Skeletal muscle cell (primary cell): ENCODE data around the gene VASN.

Experiments used
- DNase-seq: peaks from one replicate; pipeline ENCODE4 v3.0.0-alpha.2; 2010; ENCODE audit warnings: low read depth
- H3K4me3 ChIP-seq: 2 replicates; pipeline ENCODE4 v1.5.1; 2011; ENCODE audit warnings: low read depth, mild to moderate bottlenecking, control low read depth, low read length, moderate library complexity

VASN gene

DNA sequence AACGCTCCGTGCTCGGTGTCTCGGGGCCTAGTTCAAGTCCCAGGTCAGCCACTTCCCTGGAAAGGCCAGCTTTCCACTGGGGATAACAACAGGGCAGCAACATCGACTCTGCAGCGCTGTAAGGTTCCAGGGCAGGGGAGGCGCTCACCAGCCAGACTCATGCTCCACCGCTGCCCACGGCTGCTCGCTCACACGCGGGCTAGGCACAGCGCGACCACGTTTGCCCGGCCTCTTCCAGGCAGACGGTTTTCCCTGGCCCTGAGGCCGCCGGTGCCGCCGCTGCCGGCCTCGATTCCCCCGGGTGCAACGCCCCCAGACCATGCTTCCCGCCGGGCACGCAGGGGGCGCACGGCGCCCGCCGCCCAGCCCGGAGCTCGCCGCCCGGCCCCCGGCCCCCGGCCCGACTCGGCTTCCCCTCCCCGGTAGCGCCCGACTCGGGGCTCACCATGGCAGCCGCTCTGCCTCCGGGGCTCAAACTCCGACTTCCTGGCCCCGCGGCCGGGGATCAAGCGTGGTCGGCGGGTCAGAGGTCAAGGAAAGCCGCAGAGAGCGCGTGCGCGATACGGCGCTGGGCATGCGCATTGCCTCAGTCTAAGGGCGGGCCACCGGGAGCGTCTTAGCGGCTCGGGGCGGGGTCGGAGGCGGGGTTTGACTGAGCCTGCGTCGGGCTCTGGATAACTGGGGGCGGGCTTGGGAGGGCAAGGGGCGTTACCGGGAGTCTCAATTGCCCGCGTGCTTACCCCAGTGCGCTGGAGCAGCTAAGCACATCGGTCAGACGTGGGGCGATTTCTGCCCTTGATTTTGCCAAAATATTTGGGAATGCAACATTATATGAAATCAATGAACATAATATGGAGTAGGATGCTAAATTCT lies 20.6 kb upstream of the VASN start, which contains the start of gene PAM16:
Gene PAM16, minus strand, starts transcription at position 535 of the 873 bp plus-strand sequence. Its CDS starts 87 bp downstream, at position 448.
- DNase-seq: peak; percentile 80
- H3K4me3 ChIP-seq: peak within 1 kb of the TSS; percentile 76

DNA sequence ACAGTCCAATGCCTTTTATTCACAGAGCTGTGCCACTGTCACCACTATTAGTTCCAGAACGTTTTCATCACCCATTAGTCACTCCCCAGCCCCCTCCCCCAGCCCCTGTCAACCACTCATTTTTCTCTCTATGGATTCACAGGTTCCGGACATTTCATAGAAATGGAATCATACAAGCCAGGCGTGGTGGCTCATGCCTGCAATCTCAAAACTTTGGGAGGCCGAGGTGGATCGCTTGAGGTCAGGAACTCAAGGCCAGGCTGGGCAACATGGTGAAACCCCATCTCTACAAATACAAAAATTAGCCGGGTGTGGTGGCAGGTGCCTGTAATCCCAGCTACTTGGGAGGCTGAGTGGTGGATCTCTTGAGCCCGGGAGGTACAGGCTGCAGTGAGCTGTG lies 19.8 kb upstream of the VASN start:
- no peak overlapping the region for H3K4me3 ChIP-seq
- DNase-seq: no peak

DNA sequence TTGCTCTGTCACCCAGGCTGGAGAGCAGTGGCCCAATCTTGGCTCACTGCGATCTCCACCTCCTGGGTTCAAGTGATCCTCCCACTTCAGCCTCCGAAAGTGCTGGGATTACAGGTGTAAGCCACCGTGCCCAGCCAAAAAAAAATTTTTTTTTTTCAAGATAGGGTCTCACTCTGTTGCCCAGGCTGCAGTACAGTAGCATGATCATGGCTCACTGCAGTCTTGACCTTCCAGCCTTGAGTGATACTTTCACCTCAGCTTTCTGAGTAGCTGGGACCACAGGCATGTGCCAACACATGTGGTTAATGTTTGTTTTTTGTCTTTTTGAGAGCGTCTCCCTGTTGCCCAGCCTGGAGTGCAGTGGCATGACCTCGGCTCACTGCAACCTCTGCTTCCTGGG lies 18.8 kb upstream of the VASN start:
- no peak for DNase-seq
- no peak overlapping the region for H3K4me3 ChIP-seq

DNA sequence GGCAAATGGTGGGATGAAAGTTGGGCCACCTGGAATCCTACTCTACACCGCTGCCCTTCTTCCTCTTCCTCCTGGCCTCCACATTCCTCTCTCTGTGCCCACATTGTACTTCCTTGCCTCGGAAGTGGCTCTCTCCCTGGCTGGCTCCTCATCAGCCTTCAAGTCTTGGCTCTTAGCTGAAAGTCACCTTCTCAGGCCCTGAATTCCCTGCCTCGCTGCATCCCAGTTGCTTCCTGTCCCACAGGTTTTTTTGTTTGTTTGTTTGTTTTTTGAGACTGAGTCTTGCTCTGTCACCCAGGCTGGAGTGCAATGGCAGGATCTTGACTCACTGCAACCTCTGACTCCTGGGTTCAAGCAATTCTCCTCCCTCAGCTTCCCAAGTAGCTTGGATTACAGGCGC lies 18.0 kb upstream of the VASN start:
- H3K4me3 ChIP-seq: no peak overlapping the region
- no peak for DNase-seq

DNA sequence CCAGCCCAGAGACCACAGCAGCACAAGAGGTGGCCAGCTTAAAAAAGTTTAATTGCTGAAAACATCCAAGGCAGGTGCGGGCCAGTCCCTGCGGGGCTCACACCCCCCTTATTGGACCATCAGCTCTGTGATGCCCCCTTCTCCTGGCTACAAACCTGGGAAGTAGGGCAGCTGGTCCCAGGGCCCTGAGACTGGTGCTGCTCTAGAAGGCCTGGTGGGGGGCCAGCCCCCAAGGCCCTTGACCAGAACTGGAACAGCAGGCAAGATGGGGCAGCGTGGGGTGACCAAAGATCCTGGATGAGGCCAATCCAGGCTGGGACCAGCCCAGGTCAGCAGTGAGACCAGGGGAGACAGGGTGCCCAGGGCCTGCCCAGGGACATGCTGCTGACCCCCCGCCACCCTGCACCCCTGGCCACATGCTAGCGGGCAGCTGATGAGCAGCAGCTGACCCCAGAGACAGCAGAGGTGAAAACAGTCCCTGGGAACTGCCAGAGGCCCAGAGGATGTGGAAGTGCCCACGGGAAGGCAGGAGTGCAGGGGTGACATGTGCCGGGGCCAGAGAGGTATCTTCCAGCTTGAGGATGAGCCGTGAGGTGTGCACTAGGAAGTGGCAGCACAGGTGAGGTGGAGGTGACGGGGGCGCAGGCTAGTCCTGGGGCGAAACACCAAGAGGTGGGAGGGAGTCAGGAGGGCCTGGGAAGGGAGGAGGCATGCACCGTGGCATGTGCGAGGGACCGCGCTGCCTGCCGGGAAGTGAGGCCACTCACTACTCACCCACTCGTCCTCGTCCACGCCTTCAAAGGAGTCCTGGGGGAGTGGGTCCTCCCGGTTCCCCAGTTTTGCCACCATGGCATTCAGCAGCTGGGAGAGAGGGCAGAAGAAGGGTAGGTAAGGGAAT lies 16.9 kb upstream of the VASN start:
- DNase-seq: no peak
- H3K4me3 ChIP-seq: no peak overlapping the region

DNA sequence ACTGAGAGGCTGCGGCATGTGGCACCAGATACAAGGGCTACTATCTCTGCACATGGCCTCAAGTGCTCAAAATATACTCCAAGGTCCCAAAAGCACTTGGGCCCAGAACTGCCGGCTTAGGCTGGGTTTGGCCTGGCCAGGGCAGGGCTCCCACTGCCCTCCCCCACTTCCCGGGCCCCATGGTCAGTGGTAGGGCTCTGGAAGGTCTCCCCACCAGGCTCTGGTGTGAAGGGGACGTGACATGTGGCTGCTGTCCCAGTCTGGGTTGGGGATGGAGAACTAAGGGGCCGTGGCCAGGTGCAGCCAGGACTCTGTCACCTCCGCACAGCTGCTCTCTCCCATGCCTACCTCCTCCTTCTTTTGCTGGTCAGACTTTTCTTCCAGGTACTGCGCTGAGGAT lies 14.8 kb upstream of the VASN start:
- DNase-seq: no peak
- H3K4me3 ChIP-seq: no peak overlapping the region

DNA sequence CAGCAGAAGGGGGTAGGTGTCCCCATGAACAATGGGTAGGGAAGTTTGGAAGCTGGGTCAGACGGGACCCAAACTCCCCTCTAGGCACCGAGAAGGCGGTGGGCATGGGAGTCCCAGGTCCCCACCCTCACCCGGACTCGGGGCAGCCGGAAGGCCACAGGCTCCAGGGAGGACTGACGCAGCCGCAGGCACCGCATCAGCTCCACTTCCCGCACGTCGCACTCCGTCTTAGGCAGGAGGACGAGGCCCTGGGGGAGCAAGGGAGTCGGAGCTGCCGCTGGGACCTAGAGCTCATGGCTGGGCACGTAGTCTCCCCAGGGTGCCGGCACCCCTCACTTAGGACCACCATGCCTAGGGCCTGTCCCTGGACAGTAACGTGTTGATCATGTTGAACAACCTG lies 13.4 kb upstream of the VASN start:
- H3K4me3 ChIP-seq: no peak overlapping the region
- no peak for DNase-seq

DNA sequence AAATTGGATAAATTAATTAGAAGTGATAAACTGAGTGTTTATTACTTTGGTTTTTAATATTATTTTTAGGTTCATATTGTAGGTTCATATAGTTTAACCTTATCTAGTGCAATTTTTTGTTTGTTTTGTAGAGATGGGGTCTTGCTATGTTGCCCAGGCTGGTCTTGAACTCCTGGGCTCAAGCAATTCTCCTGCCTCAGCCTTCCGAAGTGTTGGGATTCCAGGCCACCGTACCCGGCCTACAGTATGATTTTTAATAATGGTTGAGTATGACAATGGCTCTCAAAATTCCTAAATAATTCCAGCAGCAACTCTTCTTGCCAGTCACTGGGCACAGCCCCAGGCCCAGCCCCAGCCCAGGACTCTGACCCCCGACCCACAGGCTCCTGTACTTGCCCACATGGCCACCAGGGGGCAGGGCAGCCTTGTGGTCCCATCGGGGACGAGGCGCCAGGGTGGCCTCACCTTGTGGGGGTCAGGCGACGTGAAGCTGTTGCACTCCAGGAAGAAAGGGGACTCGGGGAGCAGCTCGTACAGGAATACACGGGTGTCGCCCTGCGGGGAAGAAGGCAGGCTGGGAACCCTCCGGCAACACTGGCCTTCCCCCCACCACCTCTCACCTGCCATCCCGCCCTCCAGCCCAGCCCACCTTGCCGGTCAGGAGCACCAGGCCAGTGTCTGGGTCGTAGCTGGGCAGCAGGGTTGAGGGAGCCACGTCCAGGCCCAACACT lies 12.7 kb upstream of the VASN start:
- DNase-seq: no peak
- H3K4me3 ChIP-seq: no peak overlapping the region

DNA sequence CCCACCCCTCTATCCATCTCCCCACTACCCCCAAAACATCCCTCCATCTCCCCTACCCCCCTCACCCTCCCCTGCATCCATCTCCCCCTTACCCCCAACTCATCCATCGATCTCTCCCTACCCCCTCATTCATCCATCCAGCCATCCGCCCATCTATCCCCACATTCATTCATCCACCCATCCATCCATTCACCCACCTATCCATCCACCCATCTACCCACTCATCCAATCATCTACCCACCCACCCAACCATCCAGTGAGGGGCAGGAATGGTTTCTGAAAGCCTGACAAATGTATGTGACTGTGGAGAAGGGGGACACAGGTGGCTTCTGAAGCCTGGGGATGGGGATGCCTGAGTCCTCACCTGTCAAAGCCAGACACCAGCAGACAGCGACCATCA lies 11.7 kb upstream of the VASN start:
- H3K4me3 ChIP-seq: no peak overlapping the region

DNA sequence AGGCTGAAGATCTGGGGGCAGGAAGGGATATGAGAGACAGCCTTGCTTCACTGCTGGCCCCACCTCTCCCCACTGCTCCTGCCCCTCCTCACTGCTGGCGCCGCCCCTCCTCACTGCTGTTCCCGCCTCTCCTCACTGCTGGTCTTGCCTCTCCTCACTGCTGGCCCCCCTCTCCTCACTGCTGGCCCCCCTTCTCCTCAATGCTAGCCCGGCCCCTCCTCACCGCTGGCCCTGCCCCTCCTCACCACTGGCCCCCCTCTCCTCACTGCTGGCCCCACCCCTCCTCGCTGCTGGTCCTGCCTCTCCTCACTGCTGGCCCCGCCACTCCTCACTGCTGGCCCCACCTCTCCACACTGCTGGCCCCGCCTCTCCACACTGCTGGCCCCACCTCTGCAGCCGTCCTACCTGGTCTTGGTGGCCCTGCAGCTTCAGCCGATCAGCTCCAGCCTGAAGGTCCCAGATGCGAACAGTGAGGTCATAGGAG lies 11.1 kb upstream of the VASN start:
- H3K4me3 ChIP-seq: no peak overlapping the region
- no peak for DNase-seq

More for the DNA sequence above, 11.7 kb upstream of the VASN start:
- no peak for DNase-seq

DNA sequence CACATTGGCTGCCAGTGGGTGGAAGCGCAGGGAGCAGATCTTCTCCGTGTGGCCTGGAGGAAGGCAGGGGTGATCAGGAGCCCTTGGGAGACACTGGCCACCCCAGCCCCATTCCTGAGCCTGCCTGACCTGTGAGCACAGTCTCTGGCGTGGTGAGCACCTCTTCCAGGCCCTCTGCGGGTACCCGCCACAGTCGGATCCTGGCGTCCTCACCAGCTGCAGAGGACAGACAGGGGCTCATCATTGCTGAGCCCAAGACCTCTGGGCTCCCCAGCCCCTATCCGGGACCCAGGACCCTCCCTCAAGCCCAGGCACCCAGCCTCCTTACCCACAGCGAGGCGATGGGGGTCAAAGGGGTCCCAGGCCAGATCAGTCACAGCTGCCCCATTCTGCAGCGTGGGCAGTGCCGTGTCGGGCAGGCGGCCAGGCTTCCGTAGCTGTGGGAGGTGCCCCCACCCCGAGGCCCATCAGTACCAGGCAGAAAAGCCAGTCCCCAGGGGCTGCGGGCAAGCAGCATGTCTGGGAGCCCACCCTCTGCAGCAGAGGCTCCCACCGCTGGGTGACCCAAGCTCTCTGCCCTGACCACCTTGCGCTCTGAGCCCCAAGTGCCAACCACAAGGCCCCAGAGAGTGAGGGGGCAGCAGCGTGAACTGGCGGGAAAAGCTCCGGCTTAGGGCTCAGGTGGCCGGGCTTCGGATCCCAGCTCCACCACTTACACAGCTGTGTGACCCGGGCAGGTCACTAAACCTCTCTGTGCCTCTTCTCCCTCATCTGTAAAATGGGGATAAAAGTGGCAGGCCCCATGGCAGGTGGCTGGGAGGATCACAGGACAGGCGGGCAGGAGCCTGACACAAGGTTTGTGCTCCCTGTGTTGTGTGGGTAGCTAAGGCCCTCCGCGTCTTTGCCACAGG lies 10.4 kb upstream of the VASN start:
- no peak for DNase-seq
- H3K4me3 ChIP-seq: no peak overlapping the region

DNA sequence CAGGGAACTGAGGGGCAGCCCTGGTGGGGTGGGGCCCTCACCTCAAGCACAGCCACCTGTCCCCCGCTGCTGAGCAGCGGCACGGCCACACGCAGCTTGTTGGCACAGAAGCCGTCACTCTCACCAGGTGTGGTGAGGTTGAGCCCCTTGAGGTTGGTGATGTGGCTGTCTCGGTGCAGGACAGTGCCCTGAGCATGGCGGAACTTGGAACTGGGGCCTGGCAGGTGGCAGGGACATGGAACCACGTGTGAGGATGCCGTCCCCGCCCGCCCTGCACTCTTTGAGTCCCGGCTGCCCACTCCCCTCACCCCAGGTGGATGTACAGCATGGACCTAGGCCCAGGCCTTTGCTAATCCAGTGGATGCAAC lies 9.7 kb upstream of the VASN start:
- H3K4me3 ChIP-seq: no peak overlapping the region
- no peak for DNase-seq

DNA sequence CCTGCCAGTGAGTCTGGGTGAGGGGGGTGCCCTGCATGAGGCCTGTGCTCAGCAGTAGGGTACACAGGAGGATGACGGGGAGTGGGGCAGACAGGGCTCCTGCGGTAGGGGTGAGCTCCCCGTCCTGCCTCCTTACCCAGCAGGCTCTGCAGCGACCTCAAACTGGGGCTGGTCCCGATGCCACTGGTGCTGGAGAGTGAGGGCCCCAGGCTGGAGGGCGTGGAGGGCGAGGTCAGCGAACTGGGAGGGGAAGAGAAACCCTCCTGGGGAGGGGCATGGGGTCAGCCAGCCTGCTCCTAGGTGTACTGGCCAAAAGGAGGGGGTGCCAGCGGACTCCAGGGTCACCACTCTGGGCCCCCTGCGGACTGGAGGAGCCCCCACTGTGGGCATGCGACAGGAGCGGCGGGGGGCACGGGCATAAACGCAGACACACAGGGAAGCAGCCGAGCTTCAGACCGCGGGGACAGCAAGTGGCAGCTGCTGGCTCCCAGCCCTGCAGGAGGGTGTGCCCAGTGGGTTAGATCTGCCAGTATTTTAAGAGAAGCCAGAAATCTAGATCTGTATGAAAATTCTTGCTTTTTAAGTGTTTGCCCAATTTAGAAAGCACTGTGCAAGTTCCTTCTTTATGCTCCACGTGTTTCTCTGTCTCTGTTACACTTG lies 9.0 kb upstream of the VASN start:
- no peak for DNase-seq
- H3K4me3 ChIP-seq: no peak overlapping the region

DNA sequence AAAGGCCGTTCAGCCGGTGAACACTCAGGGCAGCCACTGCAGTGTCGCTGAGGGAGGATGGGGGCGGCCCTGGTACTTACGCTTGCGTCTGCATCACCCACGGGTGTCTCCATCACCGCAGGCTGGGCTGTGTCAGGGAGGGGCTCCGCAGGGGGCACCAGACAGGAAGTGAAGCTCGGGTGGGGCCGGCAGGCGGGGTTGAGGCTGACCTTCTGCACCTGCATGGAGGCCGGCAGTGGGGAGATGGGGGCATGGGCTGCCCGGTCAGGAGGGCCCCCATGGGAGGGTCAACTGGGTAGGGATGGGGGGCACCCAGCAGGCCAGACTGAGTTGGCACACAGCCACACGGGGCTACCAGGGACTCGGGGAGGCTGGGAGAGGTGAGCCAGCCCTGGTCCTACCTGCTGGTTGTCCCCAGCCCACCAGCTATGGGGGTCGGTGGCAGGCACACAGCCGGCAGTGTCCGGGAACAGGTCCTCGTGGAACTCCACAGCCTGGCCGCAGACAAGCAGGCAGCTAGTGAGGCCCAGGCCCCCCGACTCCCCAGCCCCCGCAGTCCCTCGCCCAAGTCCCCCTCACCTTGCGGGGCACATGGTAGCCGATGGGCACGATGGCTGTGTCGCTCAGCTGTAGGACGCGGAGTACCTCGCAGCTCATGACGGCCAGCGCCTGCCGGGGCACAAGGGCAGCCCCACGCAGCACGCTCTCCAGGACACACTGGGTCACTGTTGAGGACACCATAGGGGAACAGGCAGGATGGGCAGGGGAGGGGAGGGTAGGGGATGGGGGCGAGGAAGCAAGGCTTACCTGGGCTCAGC lies 7.2 kb upstream of the VASN start:
- no peak overlapping the region for H3K4me3 ChIP-seq
- no peak for DNase-seq

DNA sequence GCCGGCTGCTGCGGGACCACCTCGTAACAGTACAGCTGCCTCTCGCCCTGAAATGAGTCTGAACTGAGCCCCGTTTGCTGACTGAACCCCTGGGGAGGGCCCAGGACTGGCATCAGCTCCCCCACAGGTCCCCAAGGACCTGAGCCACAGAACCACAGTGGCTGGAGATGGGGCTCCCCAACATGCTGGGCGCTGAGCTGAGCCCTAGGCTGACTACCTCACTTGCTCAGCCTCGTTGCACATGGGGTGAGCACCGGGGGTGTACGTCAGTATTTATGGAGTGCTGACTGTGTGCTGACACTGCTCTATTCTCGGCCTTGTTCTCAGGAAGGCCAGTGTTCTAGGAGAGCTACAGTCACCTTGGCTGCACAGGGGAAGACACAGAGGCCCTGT lies 6.6 kb upstream of the VASN start:
- H3K4me3 ChIP-seq: no peak overlapping the region
- DNase-seq: no peak

DNA sequence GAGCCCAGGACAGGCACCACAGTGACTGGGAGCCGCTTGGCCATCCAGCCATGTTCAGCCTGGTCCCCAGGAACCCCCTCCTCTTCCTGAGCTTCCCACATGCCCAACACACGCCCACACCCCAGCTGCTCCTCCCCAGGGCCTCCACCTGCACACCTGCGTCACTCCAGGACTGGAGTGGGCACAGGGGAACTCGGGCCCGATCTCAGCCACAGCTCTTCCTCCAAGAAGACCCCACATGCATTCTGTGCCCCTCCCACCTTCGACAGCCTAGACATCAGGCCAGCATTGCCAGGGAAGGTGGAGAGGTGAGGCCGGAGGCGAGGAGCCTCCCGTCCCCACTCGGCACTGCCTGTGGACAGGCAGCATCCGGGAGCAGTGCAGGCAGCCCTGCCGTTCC lies 6.0 kb upstream of the VASN start:
- DNase-seq: no peak
- no peak overlapping the region for H3K4me3 ChIP-seq

DNA sequence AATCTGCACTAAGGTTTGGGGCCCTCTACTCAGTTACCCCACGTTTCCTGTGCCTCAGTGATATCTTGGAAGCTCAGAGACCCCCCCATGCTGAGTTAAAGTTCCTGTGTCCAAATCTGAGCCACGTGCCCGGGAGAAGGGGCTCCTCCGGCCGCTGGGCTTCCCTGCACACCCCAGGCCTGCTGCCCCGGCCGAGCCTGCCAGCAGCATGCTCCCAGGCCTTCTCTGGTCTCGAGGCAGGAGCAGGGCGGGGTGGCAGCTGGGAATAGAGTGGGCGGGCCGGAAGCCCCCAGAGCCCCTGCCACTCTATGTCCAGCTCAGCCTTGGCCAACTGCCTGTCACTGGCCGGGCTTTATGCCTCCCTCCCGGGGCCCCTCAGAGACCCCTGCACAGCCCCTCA lies 5.6 kb upstream of the VASN start:
- DNase-seq: no peak
- H3K4me3 ChIP-seq: no peak overlapping the region
